SU-DHL-6 (cell line): Measurements from ENCODE around the gene SLC27A1.

ENCODE experiments used
- EZH2phosphoT487 ChIP-seq: fragments of 200-600 bp; sonication (generic), shearing (Covaris generic); conservative IDR thresholded peaks from 2 replicates; pipeline ENCODE4 v1.6.1; 2018; ENCODE audit warnings: mild to moderate bottlenecking, antibody characterized with exemption, low read length, moderate library complexity, mixed read lengths
- TF ChIP-seq, protein P1 (sequence below): fragments of 200-600 bp; sonication (generic); IDR thresholded peaks from one replicate; pipeline ENCODE4 v1.5.1; 2017; ENCODE audit warnings: antibody characterized with exemption, mild to moderate bottlenecking, low read length, moderate library complexity; ENCODE audit not compliant: insufficient read depth, poor library complexity, severe bottlenecking

- TF ChIP-seq, protein P1, sequence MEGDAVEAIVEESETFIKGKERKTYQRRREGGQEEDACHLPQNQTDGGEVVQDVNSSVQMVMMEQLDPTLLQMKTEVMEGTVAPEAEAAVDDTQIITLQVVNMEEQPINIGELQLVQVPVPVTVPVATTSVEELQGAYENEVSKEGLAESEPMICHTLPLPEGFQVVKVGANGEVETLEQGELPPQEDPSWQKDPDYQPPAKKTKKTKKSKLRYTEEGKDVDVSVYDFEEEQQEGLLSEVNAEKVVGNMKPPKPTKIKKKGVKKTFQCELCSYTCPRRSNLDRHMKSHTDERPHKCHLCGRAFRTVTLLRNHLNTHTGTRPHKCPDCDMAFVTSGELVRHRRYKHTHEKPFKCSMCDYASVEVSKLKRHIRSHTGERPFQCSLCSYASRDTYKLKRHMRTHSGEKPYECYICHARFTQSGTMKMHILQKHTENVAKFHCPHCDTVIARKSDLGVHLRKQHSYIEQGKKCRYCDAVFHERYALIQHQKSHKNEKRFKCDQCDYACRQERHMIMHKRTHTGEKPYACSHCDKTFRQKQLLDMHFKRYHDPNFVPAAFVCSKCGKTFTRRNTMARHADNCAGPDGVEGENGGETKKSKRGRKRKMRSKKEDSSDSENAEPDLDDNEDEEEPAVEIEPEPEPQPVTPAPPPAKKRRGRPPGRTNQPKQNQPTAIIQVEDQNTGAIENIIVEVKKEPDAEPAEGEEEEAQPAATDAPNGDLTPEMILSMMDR = no peak
- no peak for TF ChIP-seq EZH2phosphoT487
Measured at GRCh38 chr19:17421942-17422341, 48.4 kb upstream of the SLC27A1 start.
